Sciatic nerve (tissue), 2 donors: ENCODE measurements around the gene IRAK1. TPM values are rescaled to one million over a fixed set of nuclear protein-coding genes. Genes with fewer than 3 reads are reported as not detected.

Experiments used
- ATAC-seq: fragments of 200-7000 bp; cut with Tn5 transposase; one replicate; pipeline ENCODE4 v1.9.1; 2020; ENCODE audit warnings: mild to moderate bottlenecking, moderate library complexity
- DNase-seq: peaks from one replicate; pipeline ENCODE4 v3.0.0-alpha.2; 2020; ENCODE audit warnings: low spot score
- intact Hi-C: fragments of 100-400 bp; cut with DNase I; formaldehyde crosslinking; loops from one replicate; pipeline ENCODE4 v1.14.2; 2022
- microRNA-seq: library from miRNA; unstranded; fragments of <30 nt; microRNA quantifications from one replicate; pipeline ENCODE4 v1.2.0, GENCODE V29; 2020
- total RNA-seq: library from RNA; stranded (reverse); fragmentation: NEBNext Ultra II Directional; extraction: Animal tissue kit (Norgen Biotek cat#: 25700); gene quantifications from one replicate; pipeline ENCODE4 v1.2.1, GENCODE V29; 2021
- donor health status: DM: no; HTN: no; CAD: no.
- donor health status: DM: no; HTN: no; CAD: no.

Gene IRAK1
- total RNA-seq, 1 donor from 2014 or later = 53.9 TPM

- intact Hi-C loops = no loop called here
- ATAC-seq = no peak
- DNase-seq = no peak
Observed at GRCh38 chrX:153966283-153966688, 53.4 kb downstream of the IRAK1 start.

GRCh38 chrX:153965406-153965805 is 54.3 kb downstream of the IRAK1 start:
- DNase-seq (no peak), ATAC-seq (no peak)
- intact Hi-C loops = no loop called here

- DNase-seq = no peak
- intact Hi-C loops = loop anchor here (5.0 kb wide), 1 partner anchor 182 kb away; the partner anchor contains the start of gene SRPK3
- ATAC-seq = no peak
Observed at GRCh38 chrX:153964105-153964504, 55.6 kb downstream of the IRAK1 start.

GRCh38 chrX:153963546-153963945 is 56.2 kb downstream of the IRAK1 start:
- intact Hi-C loops = loop anchor here (5.0 kb wide), 1 partner anchor 181 kb away; the partner anchor contains the start of gene SRPK3
- DNase-seq = no peak
- ATAC-seq = no peak

- intact Hi-C loops = loop anchor here (5.0 kb wide), 1 partner anchor 179 kb away; the partner anchor contains the start of gene SRPK3
- ATAC-seq (no peak), DNase-seq (no peak)
Observed at GRCh38 chrX:153961292-153961691, 58.4 kb downstream of the IRAK1 start.

GRCh38 chrX:153960786-153961185 is 58.9 kb downstream of the IRAK1 start:
- intact Hi-C loops = loop anchor here (5.0 kb wide), 1 partner anchor 178 kb away; the partner anchor contains the start of gene SRPK3
- ATAC-seq = no peak
- no peak for DNase-seq

Small RNAs within 50 kb of the gene (microRNA-seq; reads per million reads assigned to microRNA genes)
- gene MIR3202-1 = not detected
- not detected for gene MIR3202-2
- gene MIR718 = not detected

Other genes starting within 250 kb of the IRAK1 start
- 1.1 TPM for gene SRPK3, start 238.9 kb downstream of the IRAK1 start, total RNA-seq
- 39.9 TPM for gene IDH3G, start 225.5 kb downstream of the IRAK1 start, total RNA-seq
- 110 TPM for gene SSR4, start 225.2 kb downstream of the IRAK1 start, total RNA-seq
- 36.6 TPM for gene PDZD4, start 189.4 kb downstream of the IRAK1 start, total RNA-seq
- 83.2 TPM for gene L1CAM, start 133.7 kb downstream of the IRAK1 start, total RNA-seq
- gene AVPR2, start 115.2 kb downstream of the IRAK1 start, total RNA-seq = 5.6 TPM
- gene ARHGAP4, start 93.6 kb downstream of the IRAK1 start, total RNA-seq = 50.7 TPM
- 73.6 TPM for gene NAA10, start 84.9 kb downstream of the IRAK1 start, total RNA-seq
- gene RENBP, start 75.3 kb downstream of the IRAK1 start, total RNA-seq = 23.0 TPM
- 42.2 TPM for gene HCFC1, start 48.1 kb downstream of the IRAK1 start, total RNA-seq
- gene TMEM187, start 47.1 kb downstream of the IRAK1 start, total RNA-seq = 10.3 TPM
- gene MECP2, start 77.8 kb upstream of the IRAK1 start, total RNA-seq = 85.6 TPM
- gene OPN1LW, start 124.3 kb upstream of the IRAK1 start, total RNA-seq = not detected
- not detected for gene OPN1MW, start 162.7 kb upstream of the IRAK1 start, total RNA-seq
- gene OPN1MW2, start 199.9 kb upstream of the IRAK1 start, total RNA-seq = not detected
- not detected for gene OPN1MW3, start 237.7 kb upstream of the IRAK1 start, total RNA-seq